H1 (cell line): ENCODE results near the gene SLC11A1.

Experiments
- CHD2 ChIP-seq: IDR thresholded peaks from 2 replicates; pipeline ENCODE4 v1.6.1; 2012; ENCODE audit warnings: low read length, improper control_type of control experiment
- CTCF ChIP-seq, 3 experiments: IDR thresholded peaks; 1 replicate in 2 of 3; 2 replicates in 1 of 3; pipeline versions ENCODE4 v1.5.1 to v1.6.1; 2011; ENCODE audit warnings: low read length in 3 of 3, mild to moderate bottlenecking in 3 of 3, inconsistent platforms in 2 of 3, low read depth in 1 of 3, moderate library complexity in 1 of 3; ENCODE audit not compliant: insufficient read depth in 1 of 3; ENCODE audit errors: control extremely low read depth in 1 of 3
- HDAC6 ChIP-seq: IDR thresholded peaks from one replicate; pipeline ENCODE4 v1.7.1; 2012; ENCODE audit warnings: low read depth, mild to moderate bottlenecking, inconsistent platforms, low read length, moderate library complexity
- MAX ChIP-seq: IDR thresholded peaks from 2 replicates; pipeline ENCODE4 v1.6.1; 2012; ENCODE audit warnings: inconsistent platforms
- SP1 ChIP-seq: IDR thresholded peaks from 2 replicates; pipeline ENCODE4 v1.6.1; 2011; ENCODE audit warnings: low read depth, low read length

DNA sequence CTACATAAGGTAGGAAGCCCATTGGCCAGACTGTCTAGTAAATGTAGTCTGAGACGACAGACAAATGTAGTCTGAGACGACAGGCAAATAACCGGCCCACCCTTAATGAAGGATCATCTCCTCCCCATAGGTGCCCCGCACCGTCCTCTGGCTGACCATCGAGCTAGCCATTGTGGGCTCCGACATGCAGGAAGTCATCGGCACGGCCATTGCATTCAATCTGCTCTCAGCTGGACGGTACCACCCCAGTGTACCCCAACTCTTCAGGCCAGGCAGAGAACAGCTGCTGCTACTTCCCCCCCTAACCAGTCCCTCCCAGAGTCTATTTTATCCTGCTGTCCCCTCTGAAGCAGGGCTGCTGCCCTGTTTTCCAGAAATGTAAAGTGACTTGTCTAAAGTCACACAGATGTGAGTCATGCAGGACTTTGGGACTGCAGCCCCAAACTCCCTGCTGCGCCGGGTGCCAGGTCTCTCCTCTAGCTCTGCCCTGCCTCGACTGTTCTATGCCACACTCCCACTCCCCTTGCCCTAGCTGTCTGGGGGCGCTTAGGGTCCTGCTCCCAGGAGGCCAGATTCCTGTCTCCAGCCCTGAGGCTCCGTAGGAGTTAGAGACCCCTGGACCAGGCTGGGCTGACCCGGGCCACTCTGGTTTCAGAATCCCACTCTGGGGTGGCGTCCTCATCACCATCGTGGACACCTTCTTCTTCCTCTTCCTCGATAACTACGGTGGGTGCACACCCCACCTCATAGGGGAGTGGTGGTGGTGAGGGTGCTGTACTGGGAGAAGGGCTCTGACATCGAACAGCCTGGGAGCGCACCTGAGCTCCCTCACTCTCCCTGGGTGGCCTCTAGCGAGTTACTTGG lies 4.7 kb downstream of the SLC11A1 start:
- no peak for TF ChIP-seq CHD2
- TF ChIP-seq HDAC6 = no peak
- TF ChIP-seq SP1 = no peak
- no peak for TF ChIP-seq CTCF (IDR thresholded peaks at IDR 0.05; ENCODE audit: control extremely low read depth in 1 of 3, insufficient read depth in 1 of 3, low read depth in 1 of 3, low read length in 3 of 3)
- TF ChIP-seq MAX = no peak
